ENCODE results near the gene CPAMD8. TPM values are rescaled to one million over a fixed set of nuclear protein-coding genes. Genes with fewer than 3 reads are reported as not detected.
"Not testable (repeated sequence)": the region's sequence is repeated elsewhere in the genome, so short reads cannot be mapped to it uniquely, and the experiment has no call there.

The CPAMD8 gene
- total and polyA plus RNA-seq, 10 of the 15 experiments (the other 5 are each of a cell fraction or from before 2014, with no cell fraction given): 0.12 to 0.97 (median 0.25) TPM; not detected in 3

GRCh38 chr19:16958277-16958676 lies 68.3 kb downstream of the CPAMD8 start:
- POLR2A ChIA-PET; H3K4me3 ChIP-seq; H4K20me1 ChIP-seq (ENCODE audit: control insufficient read depth, insufficient read depth); RAD21 ChIA-PET (ENCODE audit: unreplicated experiment); H3K79me2 ChIP-seq (ENCODE audit: control insufficient read depth, insufficient read depth, low read length); H2AFZ ChIP-seq (ENCODE audit: control insufficient read depth, low read depth, low read length); H3K4me2 ChIP-seq (ENCODE audit: control insufficient read depth, insufficient read depth); FAIRE-seq; H3K36me3 ChIP-seq (ENCODE audit: control insufficient read depth in 2 of 2, insufficient read depth in 2 of 2, low read length in 1 of 2); H3K27ac ChIP-seq (ENCODE audit: control insufficient read depth, insufficient read depth); CTCF ChIA-PET; DNase-seq (ENCODE audit: low read depth, low spot score); in situ Hi-C loops (cut with MboI); BruUV-seq (replicated peaks); ATAC-seq; H3K4me1 ChIP-seq (ENCODE audit: control insufficient read depth, insufficient read depth, low read length); SMC1A ChIA-PET (ENCODE audit: uncharacterized antibody, unreplicated experiment); H3K9me3 ChIP-seq (replicated peaks; ENCODE audit: control insufficient read depth, insufficient read depth, low read length); intact Hi-C loops (cut with micrococcal nuclease; ENCODE audit: unreplicated experiment); H3K9ac ChIP-seq (ENCODE audit: control insufficient read depth, insufficient read depth, low read length); H3K27me3 ChIP-seq (replicated peaks in 1 of 2; ENCODE audit: control insufficient read depth in 2 of 2, insufficient read depth in 2 of 2, low read length in 1 of 2): not testable (repeated sequence)

DNA sequence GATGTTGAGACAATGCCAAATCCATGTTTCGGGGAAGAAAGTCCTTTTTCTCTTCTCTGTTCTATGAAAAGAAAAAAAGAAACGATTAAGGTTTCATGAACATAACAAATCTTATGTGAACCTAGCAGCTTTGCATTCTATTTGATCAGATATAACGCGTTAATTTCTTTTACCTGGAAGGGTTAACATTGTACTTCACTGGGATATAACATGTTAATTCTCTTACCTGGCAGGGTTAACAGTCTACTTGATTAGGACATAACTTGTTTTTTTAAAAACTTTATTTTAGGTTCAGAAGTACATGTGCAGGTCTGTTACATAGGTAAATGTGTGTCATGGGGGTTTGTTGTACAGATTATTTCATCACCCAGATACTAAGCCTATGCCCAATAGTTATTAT lies 68.8 kb downstream of the CPAMD8 start:
- ChIA-PET CTCF (no interaction called here), SMC1A (ENCODE audit: uncharacterized antibody, unreplicated experiment) (interaction anchor here (1.1 kb wide), 1 partner anchor 34 kb away, joined by 3 read pairs; no protein-coding TSS in a partner anchor), RAD21 (ENCODE audit: unreplicated experiment) (no interaction called here), POLR2A (no interaction called here)
- Histone ChIP-seq H3K4me3 (no peak overlapping the region), H3K27ac (ENCODE audit: control insufficient read depth, insufficient read depth) (no peak overlapping the region), H4K20me1 (ENCODE audit: control insufficient read depth, insufficient read depth) (no peaks in the 10 kb centered on the region), H3K36me3 (ENCODE audit: control insufficient read depth in 2 of 2, insufficient read depth in 2 of 2, low read length in 1 of 2) (no peaks in the 10 kb centered on the region), H3K9me3 (replicated peaks; ENCODE audit: control insufficient read depth, insufficient read depth, low read length) (no peaks in the 10 kb centered on the region), H3K27me3 (replicated peaks in 1 of 2; ENCODE audit: control insufficient read depth in 2 of 2, insufficient read depth in 2 of 2, low read length in 1 of 2) (no peaks in the 10 kb centered on the region), H2AFZ (ENCODE audit: control insufficient read depth, low read depth, low read length) (no peak overlapping the region), H3K79me2 (ENCODE audit: control insufficient read depth, insufficient read depth, low read length) (no peaks in the 10 kb centered on the region), H3K9ac (ENCODE audit: control insufficient read depth, insufficient read depth, low read length) (no peak overlapping the region), H3K4me2 (ENCODE audit: control insufficient read depth, insufficient read depth) (no peak overlapping the region), H3K4me1 (ENCODE audit: control insufficient read depth, insufficient read depth, low read length) (no peaks in the 10 kb centered on the region)
- WGBS (ENCODE audit: insufficient coverage, insufficient replicate concordance, low lambda C conversion rate, missing lambda C conversion rate): 77% methylated on average over 4 of the region's 4 CpGs
- DNase-seq (ENCODE audit: low read depth, low spot score) (no peak), ATAC-seq (no peak), FAIRE-seq (no peak)
- no TSS peak for BruUV-seq (replicated peaks)
- intact Hi-C loops (cut with micrococcal nuclease; ENCODE audit: unreplicated experiment) (no loop called here), in situ Hi-C loops (cut with MboI) (no loop called here)
- TF ChIP-seq, protein P1, sequence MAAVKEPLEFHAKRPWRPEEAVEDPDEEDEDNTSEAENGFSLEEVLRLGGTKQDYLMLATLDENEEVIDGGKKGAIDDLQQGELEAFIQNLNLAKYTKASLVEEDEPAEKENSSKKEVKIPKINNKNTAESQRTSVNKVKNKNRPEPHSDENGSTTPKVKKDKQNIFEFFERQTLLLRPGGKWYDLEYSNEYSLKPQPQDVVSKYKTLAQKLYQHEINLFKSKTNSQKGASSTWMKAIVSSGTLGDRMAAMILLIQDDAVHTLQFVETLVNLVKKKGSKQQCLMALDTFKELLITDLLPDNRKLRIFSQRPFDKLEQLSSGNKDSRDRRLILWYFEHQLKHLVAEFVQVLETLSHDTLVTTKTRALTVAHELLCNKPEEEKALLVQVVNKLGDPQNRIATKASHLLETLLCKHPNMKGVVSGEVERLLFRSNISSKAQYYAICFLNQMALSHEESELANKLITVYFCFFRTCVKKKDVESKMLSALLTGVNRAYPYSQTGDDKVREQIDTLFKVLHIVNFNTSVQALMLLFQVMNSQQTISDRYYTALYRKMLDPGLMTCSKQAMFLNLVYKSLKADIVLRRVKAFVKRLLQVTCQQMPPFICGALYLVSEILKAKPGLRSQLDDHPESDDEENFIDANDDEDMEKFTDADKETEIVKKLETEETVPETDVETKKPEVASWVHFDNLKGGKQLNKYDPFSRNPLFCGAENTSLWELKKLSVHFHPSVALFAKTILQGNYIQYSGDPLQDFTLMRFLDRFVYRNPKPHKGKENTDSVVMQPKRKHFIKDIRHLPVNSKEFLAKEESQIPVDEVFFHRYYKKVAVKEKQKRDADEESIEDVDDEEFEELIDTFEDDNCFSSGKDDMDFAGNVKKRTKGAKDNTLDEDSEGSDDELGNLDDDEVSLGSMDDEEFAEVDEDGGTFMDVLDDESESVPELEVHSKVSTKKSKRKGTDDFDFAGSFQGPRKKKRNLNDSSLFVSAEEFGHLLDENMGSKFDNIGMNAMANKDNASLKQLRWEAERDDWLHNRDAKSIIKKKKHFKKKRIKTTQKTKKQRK (IDR thresholded peaks at IDR 0.05; ENCODE audit: low read depth, low read length): no peak
- TF ChIP-seq SREBF2 (IDR thresholded peaks at IDR 0.05; ENCODE audit: low read length): no peak
- TF ChIP-seq SP1 (IDR thresholded peaks at IDR 0.05; ENCODE audit: low read depth, low read length): no peak
- no peak for TF ChIP-seq BHLHE40 (IDR thresholded peaks at IDR 0.05; ENCODE audit: borderline replicate concordance in 1 of 2, low read depth in 2 of 2, low read length in 1 of 2)
- TF ChIP-seq CREM (IDR thresholded peaks at IDR 0.05; ENCODE audit: low read depth): no peak
- TF ChIP-seq E4F1 (IDR thresholded peaks at IDR 0.05; ENCODE audit: borderline replicate concordance, partially characterized antibody): no peak
- no peak for TF ChIP-seq MXI1 (IDR thresholded peaks at IDR 0.05; ENCODE audit: low read depth, low read length)
- TF ChIP-seq NR2F1 (conservative IDR thresholded peaks at IDR 0.05): no peak
- TF ChIP-seq TBL1XR1 (IDR thresholded peaks at IDR 0.05; ENCODE audit: low read depth, low read length): no peak
- no peak for TF ChIP-seq STAT3 (IDR thresholded peaks at IDR 0.05; ENCODE audit: low read depth, low read length)
- no peak for TF ChIP-seq ESRRA (IDR thresholded peaks at IDR 0.05; ENCODE audit: low read length)
- TF ChIP-seq ZBED1 (IDR thresholded peaks at IDR 0.05; ENCODE audit: borderline replicate concordance): no peak
- no peak for TF ChIP-seq JUNB (IDR thresholded peaks at IDR 0.05)

All from GM12878 (cell line).